GM10266 (cell line): ENCODE results near the gene IL24.
A peak's percentile ranks its signal among the peaks of the same experiment; 100 is the strongest.

ENCODE experiments used
- DNase-seq: peaks from one replicate; pipeline ENCODE4 v3.0.0; 2012; ENCODE audit errors: extremely low spot score
- TF ChIP-seq, protein P1 (sequence below): IDR thresholded peaks from 2 replicates; pipeline ENCODE4 v1.5.1; 2012; ENCODE audit warnings: mild to moderate bottlenecking, low read depth; ENCODE audit not compliant: control insufficient read depth, insufficient read depth; ENCODE audit errors: missing control alignments

The IL24 gene

DNA sequence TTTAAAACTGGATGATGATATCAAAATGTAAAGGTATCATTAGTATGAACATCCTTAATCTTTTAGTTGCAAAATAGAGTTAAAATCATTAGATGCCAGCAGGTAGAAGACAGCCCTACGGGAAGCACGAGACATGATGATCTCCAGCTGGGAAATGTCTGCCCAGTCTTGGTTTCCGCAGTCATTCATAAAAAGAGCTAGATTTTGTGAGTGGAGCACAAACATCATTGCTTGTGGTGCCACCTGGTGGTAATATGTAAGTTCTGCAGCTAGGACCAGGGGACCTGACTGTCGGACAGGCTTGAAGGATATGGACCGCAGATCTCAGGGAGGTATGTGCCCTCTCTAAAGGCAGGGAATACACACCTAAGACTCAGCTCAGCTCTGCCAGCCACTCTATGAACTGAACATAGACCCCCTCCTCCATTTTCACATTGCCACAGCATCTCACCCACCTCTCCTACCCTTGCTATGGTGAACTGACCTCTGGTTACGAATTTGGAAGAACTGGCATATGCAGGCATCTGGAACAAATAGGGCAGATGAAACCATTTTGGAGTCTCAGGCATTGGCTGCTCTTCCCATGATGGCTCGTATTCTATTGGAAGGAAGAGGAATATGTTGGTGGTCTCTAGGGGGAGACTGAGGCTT, 15.3 kb downstream of the IL24 start:
- TF ChIP-seq, protein P1, sequence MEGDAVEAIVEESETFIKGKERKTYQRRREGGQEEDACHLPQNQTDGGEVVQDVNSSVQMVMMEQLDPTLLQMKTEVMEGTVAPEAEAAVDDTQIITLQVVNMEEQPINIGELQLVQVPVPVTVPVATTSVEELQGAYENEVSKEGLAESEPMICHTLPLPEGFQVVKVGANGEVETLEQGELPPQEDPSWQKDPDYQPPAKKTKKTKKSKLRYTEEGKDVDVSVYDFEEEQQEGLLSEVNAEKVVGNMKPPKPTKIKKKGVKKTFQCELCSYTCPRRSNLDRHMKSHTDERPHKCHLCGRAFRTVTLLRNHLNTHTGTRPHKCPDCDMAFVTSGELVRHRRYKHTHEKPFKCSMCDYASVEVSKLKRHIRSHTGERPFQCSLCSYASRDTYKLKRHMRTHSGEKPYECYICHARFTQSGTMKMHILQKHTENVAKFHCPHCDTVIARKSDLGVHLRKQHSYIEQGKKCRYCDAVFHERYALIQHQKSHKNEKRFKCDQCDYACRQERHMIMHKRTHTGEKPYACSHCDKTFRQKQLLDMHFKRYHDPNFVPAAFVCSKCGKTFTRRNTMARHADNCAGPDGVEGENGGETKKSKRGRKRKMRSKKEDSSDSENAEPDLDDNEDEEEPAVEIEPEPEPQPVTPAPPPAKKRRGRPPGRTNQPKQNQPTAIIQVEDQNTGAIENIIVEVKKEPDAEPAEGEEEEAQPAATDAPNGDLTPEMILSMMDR: peak; percentile 88
- peak; percentile 81 for DNase-seq

GRCh38 chr1:206913766-206914537, 16.7 kb downstream of the IL24 start:
- no peak for DNase-seq
- TF ChIP-seq, protein P1: no peak

DNA sequence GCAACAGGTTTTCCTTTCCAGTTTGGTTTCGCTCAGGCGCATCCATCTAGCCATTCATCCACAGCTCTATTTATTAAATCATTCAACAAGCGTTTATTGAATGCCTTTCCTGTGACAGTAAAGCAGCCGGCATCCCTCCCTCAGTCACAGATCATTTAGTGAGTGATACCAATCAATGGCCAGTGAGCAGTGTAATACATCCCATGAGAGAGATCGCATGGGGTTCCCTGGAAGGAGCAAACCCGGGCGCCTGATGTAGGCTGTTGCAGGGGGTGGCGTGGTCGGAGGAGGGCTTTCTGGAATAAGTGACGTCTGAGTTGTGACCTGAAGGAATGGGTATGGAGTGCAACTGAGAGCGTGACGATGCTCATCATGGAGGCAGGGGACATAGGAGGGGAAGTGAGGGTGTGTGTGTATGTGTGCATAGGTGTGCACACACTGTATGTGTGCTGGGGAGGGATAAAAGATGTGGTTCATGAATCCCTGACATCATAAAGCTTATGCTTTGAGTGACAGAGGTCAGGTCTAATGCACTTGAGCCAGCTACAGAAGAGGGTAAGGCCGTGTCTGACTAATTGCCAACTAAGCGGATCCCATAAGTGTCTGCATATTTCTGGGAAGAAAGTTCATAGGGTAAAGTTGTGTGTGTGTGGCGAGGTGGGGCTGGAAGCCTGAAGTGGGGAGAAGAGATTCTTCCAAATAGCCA, 17.9 kb downstream of the IL24 start:
- TF ChIP-seq, protein P1: no peak
- no peak for DNase-seq

GRCh38 chr1:206916000-206916709, 18.9 kb downstream of the IL24 start:
- DNase-seq: no peak

DNA sequence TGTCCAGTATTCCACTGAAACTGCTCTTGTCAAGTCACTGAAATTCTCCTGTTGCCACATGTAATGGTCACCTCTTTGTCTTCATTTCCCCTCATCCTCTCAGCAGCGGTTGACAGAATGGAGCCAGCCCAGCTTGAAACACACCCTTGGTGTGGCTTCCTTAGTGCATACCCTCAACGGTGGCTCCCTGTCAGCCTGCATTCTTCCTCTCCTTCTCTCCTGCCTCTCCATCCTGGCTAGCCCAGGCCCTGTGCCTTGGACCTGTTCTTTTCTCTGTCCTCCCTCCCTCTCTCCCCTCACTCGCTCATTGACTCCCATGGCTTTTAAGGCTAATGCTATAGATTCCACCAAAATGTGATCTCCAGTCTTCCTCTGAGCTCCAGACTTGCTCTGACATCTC, 20.8 kb downstream of the IL24 start:
- TF ChIP-seq, protein P1: no peak
- DNase-seq: no peak

More at GRCh38 chr1:206916000-206916709, 18.9 kb downstream of the IL24 start:
- TF ChIP-seq, protein P1: no peak

DNA sequence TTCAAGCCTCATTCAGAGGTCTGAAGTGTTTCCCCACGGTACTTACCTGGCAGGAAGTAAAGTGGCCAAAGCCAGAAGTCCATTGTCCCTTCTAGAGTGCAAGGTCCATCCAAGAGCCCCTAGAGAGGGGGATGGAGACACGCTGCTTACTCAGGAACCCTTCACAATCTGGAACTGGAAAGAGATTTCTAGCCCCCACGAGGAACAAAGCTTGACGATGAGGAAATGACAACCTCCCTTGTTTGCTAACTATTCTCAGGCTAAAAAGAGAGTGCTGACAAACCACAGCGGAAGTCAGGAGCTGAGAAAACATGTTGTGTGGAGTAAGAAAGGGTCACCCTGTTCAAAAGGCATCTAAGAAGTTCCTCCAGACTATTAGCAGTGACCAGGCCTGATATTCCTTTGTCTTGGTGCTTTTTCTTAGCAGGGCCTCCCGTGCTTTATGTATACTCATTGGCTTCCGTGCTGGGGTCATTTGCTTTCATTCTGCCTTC, 24.6 kb downstream of the IL24 start, which contains the start of gene FCMR:
FCMR (minus strand) TSS at position 170 of the 494 bp plus-strand sequence; CDS start at position 83, 87 bp downstream.
- TF ChIP-seq, protein P1: no peak

More for the DNA sequence above, 24.6 kb downstream of the IL24 start, which contains the start of gene FCMR:
- DNase-seq: peak; percentile 45
